HCT116 (cell line): Measurements from ENCODE around the gene C1QL4. TPM values are rescaled to one million over a fixed set of nuclear protein-coding genes. Genes with fewer than 3 reads are reported as not detected.

Experiments used
- ATAC-seq: fragments of 200-7000 bp; cut with Tn5 transposase; 2 replicates; pipeline ENCODE4 v1.9.1; 2020; ENCODE audit warnings: mild to moderate bottlenecking, moderate library complexity
- BruUV-seq: library from RNA; stranded (reverse); fragments of 400-500 nt; replicated peaks from 2 replicates; lab custom pipeline; 2021; lab: Mats Ljungman, UMichigan
- CTCF ChIA-PET: fragments of 300-600 bp; sonication (Branson Sonifier 250); formaldehyde crosslinking; loops from one replicate; lab custom pipeline; 2021; ENCODE audit warnings: antibody characterized with exemption; lab: Charles Lee
- POLR2A ChIA-PET: fragments of 300-600, 350-600 bp; sonication (Branson Sonifier 250); formaldehyde crosslinking; loops from one replicate; lab custom pipeline; 2021; ENCODE audit warnings: antibody characterized with exemption; lab: Charles Lee
- RAD21 ChIA-PET, 2 experiments: fragments of 300-600 bp; sonication (Branson Sonifier 250); formaldehyde crosslinking; loops; one replicate each; lab custom pipeline; 2023; ENCODE audit warnings: low total read pairs in 2 of 2; ENCODE audit not compliant: uncharacterized antibody in 2 of 2, unreplicated experiment in 2 of 2, low non-redundant PET in 1 of 2; lab: Charles Lee
- DNase-seq: peaks from one replicate; pipeline ENCODE4 v3.0.0-alpha.2; 2010; ENCODE audit warnings: low read depth, low spot score
- H2AFZ ChIP-seq: fragments of 200-600 bp; shearing (Covaris generic), sonication (generic); 2 replicates; pipeline ENCODE4 v1.6.1; 2017; ENCODE audit warnings: low read depth, mixed run types, mixed read lengths, antibody characterized with exemption, low read length; ENCODE audit not compliant: poor library complexity, severe bottlenecking
- H3K27ac ChIP-seq: 2 replicates; pipeline ENCODE4 v1.5.1; 2012; ENCODE audit warnings: low read depth, low read length
- H3K27me3 ChIP-seq: fragments of 200-600 bp; sonication (generic); 2 replicates; pipeline ENCODE4 v1.6.1; 2016; ENCODE audit warnings: mixed run types, low read length, mixed read lengths; ENCODE audit not compliant: insufficient read depth
- H3K36me3 ChIP-seq, 2 experiments: fragments of 200-500 bp in 1 of 2; fragments of 200-600 bp in 1 of 2; sonication (Bioruptor generic) in 1 of 2; sonication (generic) in 1 of 2; 2 replicates each; pipeline versions ENCODE4 v1.5.1 to v1.6.1; 2014 to 2016; ENCODE audit warnings: low read length in 2 of 2, inconsistent platforms in 1 of 2, mixed read lengths in 1 of 2, mixed run types in 1 of 2; ENCODE audit not compliant: insufficient read depth in 2 of 2, control insufficient read depth in 1 of 2
- H3K4me1 ChIP-seq, 2 experiments: fragments of 200-600 bp in 1 of 2; sonication (generic) in 1 of 2; 2 replicates each; pipeline versions ENCODE4 v1.5.1 to v1.6.1; 2012 to 2017; ENCODE audit warnings: low read length in 2 of 2, inconsistent platforms in 1 of 2, mild to moderate bottlenecking in 1 of 2, mixed read lengths in 1 of 2, mixed run types in 1 of 2, moderate library complexity in 1 of 2; ENCODE audit not compliant: insufficient read depth in 2 of 2, control insufficient read depth in 1 of 2
- H3K4me2 ChIP-seq: fragments of 200-600 bp; sonication (generic); 2 replicates; pipeline ENCODE4 v1.6.1; 2017; ENCODE audit warnings: mixed run types, low read length, mixed read lengths
- H3K4me3 ChIP-seq, 2 experiments: fragments of 200-600 bp in 1 of 2; sonication (generic) in 1 of 2; replicated peaks in 1 of 2; 2 replicates each; pipeline ENCODE4 v1.5.1; 2011 to 2016; ENCODE audit warnings: low read length in 2 of 2, control low read depth in 1 of 2, low read depth in 1 of 2, mild to moderate bottlenecking in 1 of 2, mixed read lengths in 1 of 2, mixed run types in 1 of 2
- H3K79me2 ChIP-seq: fragments of 200-600 bp; sonication (generic); 2 replicates; pipeline ENCODE4 v1.6.1; 2017; ENCODE audit warnings: mild to moderate bottlenecking, mixed run types, low read length, moderate library complexity, mixed read lengths; ENCODE audit not compliant: insufficient read depth
- H3K9ac ChIP-seq: fragments of 200-600 bp; sonication (generic); 2 replicates; pipeline ENCODE4 v1.6.1; 2016; ENCODE audit warnings: low read length, mixed read lengths
- H3K9me2 ChIP-seq: fragments of 200-600 bp; sonication (generic), shearing (Covaris generic); 2 replicates; pipeline ENCODE4 v1.6.1; 2017; ENCODE audit warnings: mixed run types, mild to moderate bottlenecking, moderate library complexity; ENCODE audit not compliant: insufficient read depth
- H3K9me3 ChIP-seq, 2 experiments: fragments of 200-500 bp in 1 of 2; fragments of 200-600 bp in 1 of 2; sonication (Bioruptor generic) in 1 of 2; sonication (generic) in 1 of 2; 2 replicates each; pipeline ENCODE4 v1.6.1; 2014 to 2017; ENCODE audit warnings: low read length in 2 of 2, mixed read lengths in 2 of 2, inconsistent platforms in 1 of 2, low read depth in 1 of 2, mild to moderate bottlenecking in 1 of 2, mixed run types in 1 of 2, moderate library complexity in 1 of 2; ENCODE audit not compliant: control insufficient read depth in 1 of 2, insufficient read depth in 1 of 2
- H4K20me1 ChIP-seq: fragments of 200-600 bp; sonication (generic), shearing (Covaris generic); 2 replicates; pipeline ENCODE4 v1.6.1; 2017; ENCODE audit warnings: mixed run types, mild to moderate bottlenecking, moderate library complexity; ENCODE audit not compliant: insufficient read depth
- CBX3 ChIP-seq: IDR thresholded peaks from 2 replicates; pipeline ENCODE4 v1.6.1; 2012; ENCODE audit warnings: low read depth
- CEBPB ChIP-seq: IDR thresholded peaks from 2 replicates; pipeline ENCODE4 v1.6.1; 2012; ENCODE audit warnings: low read depth
- ELF1 ChIP-seq: IDR thresholded peaks from 2 replicates; pipeline ENCODE4 v1.6.1; 2012; ENCODE audit warnings: low read depth, borderline replicate concordance
- EZH2 ChIP-seq: fragments of 200-600 bp; sonication (generic); IDR thresholded peaks from 2 replicates; pipeline ENCODE4 v1.6.1; 2017; ENCODE audit warnings: antibody characterized with exemption, mixed run types
- EZH2phosphoT487 ChIP-seq: fragments of 200-600 bp; IDR thresholded peaks from 2 replicates; pipeline ENCODE4 v1.6.1; 2018; ENCODE audit warnings: antibody characterized with exemption, borderline replicate concordance
- FOSL1 ChIP-seq: IDR thresholded peaks from 2 replicates; pipeline ENCODE4 v1.6.1; 2012; ENCODE audit warnings: low read depth
- JUND ChIP-seq: IDR thresholded peaks from 2 replicates; pipeline ENCODE4 v1.6.1; 2012
- POLR2A ChIP-seq: IDR thresholded peaks from 2 replicates; pipeline ENCODE4 v1.7.0; 2011; ENCODE audit warnings: borderline replicate concordance; ENCODE audit not compliant: insufficient read depth, insufficient read length; ENCODE audit errors: extremely low read depth
- POLR2AphosphoS5 ChIP-seq: IDR thresholded peaks from 2 replicates; pipeline ENCODE4 v1.6.1; 2011; ENCODE audit warnings: mild to moderate bottlenecking, low read depth, low read length, moderate library complexity
- RAD21 ChIP-seq: IDR thresholded peaks from 2 replicates; pipeline ENCODE4 v1.6.1; 2012; ENCODE audit warnings: low read depth, mild to moderate bottlenecking
- SIN3A ChIP-seq: IDR thresholded peaks from 2 replicates; pipeline ENCODE4 v1.6.1; 2012; ENCODE audit warnings: low read depth
- SP1 ChIP-seq: IDR thresholded peaks from 2 replicates; pipeline ENCODE4 v1.6.1; 2012; ENCODE audit warnings: low read depth
- SRF ChIP-seq: IDR thresholded peaks from 2 replicates; pipeline ENCODE4 v1.6.1; 2012; ENCODE audit warnings: low read depth
- YY1 ChIP-seq: IDR thresholded peaks from 2 replicates; pipeline ENCODE4 v1.6.1; 2011; ENCODE audit warnings: low read length, low read depth, moderate library complexity, mild to moderate bottlenecking; ENCODE audit not compliant: insufficient replicate concordance; ENCODE audit errors: extremely low read depth
- ZFX ChIP-seq: fragments of 450-650 bp; IDR thresholded peaks from 2 replicates; pipeline ENCODE4 v1.6.1; 2017
- intact Hi-C: fragments of 100-400 bp; cut with micrococcal nuclease; formaldehyde crosslinking; loops from 2 replicates; pipeline ENCODE4 v1.10.0; 2022
- total RNA-seq: library from RNA; stranded (reverse); gene quantifications from one replicate; pipeline ENCODE4 v1.2.1, GENCODE V29; 2021; ENCODE audit not compliant: unreplicated experiment
- TF ChIP-seq, protein P1 (sequence below), 3 experiments: fragments of 200-600 bp in 1 of 3; sonication (generic) in 1 of 3; IDR thresholded peaks in 2 of 3; conservative IDR thresholded peaks in 1 of 3; 2 replicates each; pipeline ENCODE4 v1.5.1; 2012 to 2017; ENCODE audit warnings: low read depth in 2 of 3, low read length in 2 of 3, antibody characterized with exemption in 1 of 3, borderline replicate concordance in 1 of 3, control low read depth in 1 of 3, mild to moderate bottlenecking in 1 of 3, mixed read lengths in 1 of 3, mixed run types in 1 of 3, moderate library complexity in 1 of 3; ENCODE audit not compliant: insufficient read depth in 1 of 3
- TF ChIP-seq, protein P2 (sequence below): IDR thresholded peaks from 2 replicates; pipeline ENCODE4 v1.6.1; 2012
- TF ChIP-seq, protein P3 (sequence below): IDR thresholded peaks from 2 replicates; pipeline ENCODE4 v1.6.1; 2011; ENCODE audit warnings: mild to moderate bottlenecking, low read length, moderate library complexity; ENCODE audit not compliant: insufficient replicate concordance; ENCODE audit errors: extremely low read depth
- TF ChIP-seq, protein P4 (sequence below): IDR thresholded peaks from 2 replicates; pipeline ENCODE4 v1.6.1; 2012
- TF ChIP-seq, protein P5 (sequence below): IDR thresholded peaks from 2 replicates; pipeline ENCODE4 v1.6.1; 2012; ENCODE audit warnings: low read depth

C1QL4 gene
- total RNA-seq, 1 experiment from 2014 or later = 8.1 TPM

DNA sequence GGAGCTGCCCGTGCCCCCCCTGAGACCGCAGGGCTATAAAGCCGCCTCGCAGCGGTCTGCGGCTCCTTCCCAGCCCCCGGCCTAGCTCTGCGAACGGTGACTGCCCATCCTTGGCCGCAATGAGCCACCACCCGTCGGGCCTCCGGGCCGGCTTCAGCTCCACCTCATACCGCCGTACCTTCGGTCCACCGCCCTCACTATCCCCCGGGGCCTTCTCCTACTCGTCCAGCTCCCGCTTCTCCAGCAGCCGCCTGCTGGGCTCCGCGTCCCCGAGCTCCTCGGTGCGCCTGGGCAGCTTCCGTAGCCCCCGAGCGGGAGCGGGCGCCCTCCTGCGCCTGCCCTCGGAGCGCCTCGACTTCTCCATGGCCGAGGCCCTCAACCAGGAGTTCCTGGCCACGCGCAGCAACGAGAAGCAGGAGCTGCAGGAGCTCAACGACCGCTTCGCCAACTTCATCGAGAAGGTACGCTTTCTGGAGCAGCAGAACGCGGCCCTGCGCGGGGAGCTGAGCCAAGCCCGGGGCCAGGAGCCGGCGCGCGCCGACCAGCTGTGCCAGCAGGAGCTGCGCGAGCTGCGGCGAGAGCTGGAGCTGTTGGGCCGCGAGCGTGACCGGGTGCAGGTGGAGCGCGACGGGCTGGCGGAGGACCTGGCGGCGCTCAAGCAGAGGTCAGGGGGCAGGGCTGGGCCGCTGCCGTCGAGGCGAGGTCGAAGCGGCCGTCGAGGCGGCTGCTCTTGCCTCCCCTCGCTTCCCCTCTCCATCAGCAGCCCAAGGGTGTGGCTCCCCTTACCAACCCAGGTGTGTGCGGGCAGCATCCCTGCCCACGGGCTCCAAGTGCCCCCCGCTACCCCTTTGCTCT is 41.7 kb downstream of the C1QL4 start, which contains the start of gene PRPH:
Gene PRPH (plus strand): TSS at position 66 of the 855 bp plus-strand sequence. CDS start 54 bp downstream, at position 120.
- no TSS peak for BruUV-seq
- Histone ChIP-seq H3K27me3 (no peaks in the 10 kb centered on the region), H3K36me3 (no peaks in the 10 kb centered on the region), H3K9me3 (no peaks in the 10 kb centered on the region), H3K4me2 (no peak within 1 kb of the TSS), H2AFZ (no peak within 1 kb of the TSS), H3K9ac (no peak within 1 kb of the TSS), H3K4me1 (peaks cover 10 to 35% of the 10 kb centered on the region in 2 experiments; a peak in 3 of 4 replicates), H4K20me1 (no peaks in the 10 kb centered on the region), H3K9me2 (no peaks in the 10 kb centered on the region), H3K79me2 (no peaks in the 10 kb centered on the region), H3K4me3 (no peak within 1 kb of the TSS), H3K27ac (no peak within 1 kb of the TSS; the same call in 1 of the 2 replicates)
- ChIA-PET POLR2A (interaction anchor here (1.6 kb wide), 1 partner anchor 36 kb away, joined by 3 read pairs; no protein-coding TSS in a partner anchor), CTCF (interaction anchor here (0.6 to 4.5 kb wide), 5 partner anchors 8 to 163 kb away, joined by 3 to 23 read pairs (median 3); no protein-coding TSS in a partner anchor), RAD21 (no interaction called here)
- no peak for ATAC-seq
- DNase-seq = no peak
- TF ChIP-seq POLR2A = no peak
- TF ChIP-seq FOSL1 = no peak
- TF ChIP-seq, protein P1, sequence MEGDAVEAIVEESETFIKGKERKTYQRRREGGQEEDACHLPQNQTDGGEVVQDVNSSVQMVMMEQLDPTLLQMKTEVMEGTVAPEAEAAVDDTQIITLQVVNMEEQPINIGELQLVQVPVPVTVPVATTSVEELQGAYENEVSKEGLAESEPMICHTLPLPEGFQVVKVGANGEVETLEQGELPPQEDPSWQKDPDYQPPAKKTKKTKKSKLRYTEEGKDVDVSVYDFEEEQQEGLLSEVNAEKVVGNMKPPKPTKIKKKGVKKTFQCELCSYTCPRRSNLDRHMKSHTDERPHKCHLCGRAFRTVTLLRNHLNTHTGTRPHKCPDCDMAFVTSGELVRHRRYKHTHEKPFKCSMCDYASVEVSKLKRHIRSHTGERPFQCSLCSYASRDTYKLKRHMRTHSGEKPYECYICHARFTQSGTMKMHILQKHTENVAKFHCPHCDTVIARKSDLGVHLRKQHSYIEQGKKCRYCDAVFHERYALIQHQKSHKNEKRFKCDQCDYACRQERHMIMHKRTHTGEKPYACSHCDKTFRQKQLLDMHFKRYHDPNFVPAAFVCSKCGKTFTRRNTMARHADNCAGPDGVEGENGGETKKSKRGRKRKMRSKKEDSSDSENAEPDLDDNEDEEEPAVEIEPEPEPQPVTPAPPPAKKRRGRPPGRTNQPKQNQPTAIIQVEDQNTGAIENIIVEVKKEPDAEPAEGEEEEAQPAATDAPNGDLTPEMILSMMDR (IDR thresholded peaks at IDR 0.05 in 2 of 3, conservative IDR thresholded peaks at IDR 0.05 in 1 of 3; ENCODE audit: borderline replicate concordance in 1 of 3, insufficient read depth in 1 of 3, low read depth in 2 of 3, low read length in 2 of 3) = no peak
- TF ChIP-seq, protein P2, sequence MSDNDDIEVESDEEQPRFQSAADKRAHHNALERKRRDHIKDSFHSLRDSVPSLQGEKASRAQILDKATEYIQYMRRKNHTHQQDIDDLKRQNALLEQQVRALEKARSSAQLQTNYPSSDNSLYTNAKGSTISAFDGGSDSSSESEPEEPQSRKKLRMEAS = no peak
- no peak for TF ChIP-seq EZH2phosphoT487
- TF ChIP-seq YY1 = no peak
- TF ChIP-seq SP1 = no peak
- TF ChIP-seq EZH2 = no peak
- no peak for TF ChIP-seq ZFX
- TF ChIP-seq, protein P3, sequence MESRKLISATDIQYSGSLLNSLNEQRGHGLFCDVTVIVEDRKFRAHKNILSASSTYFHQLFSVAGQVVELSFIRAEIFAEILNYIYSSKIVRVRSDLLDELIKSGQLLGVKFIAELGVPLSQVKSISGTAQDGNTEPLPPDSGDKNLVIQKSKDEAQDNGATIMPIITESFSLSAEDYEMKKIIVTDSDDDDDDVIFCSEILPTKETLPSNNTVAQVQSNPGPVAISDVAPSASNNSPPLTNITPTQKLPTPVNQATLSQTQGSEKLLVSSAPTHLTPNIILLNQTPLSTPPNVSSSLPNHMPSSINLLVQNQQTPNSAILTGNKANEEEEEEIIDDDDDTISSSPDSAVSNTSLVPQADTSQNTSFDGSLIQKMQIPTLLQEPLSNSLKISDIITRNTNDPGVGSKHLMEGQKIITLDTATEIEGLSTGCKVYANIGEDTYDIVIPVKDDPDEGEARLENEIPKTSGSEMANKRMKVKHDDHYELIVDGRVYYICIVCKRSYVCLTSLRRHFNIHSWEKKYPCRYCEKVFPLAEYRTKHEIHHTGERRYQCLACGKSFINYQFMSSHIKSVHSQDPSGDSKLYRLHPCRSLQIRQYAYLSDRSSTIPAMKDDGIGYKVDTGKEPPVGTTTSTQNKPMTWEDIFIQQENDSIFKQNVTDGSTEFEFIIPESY = no peak
- TF ChIP-seq SRF = no peak
- no peak for TF ChIP-seq JUND
- TF ChIP-seq POLR2AphosphoS5 = no peak
- no peak for TF ChIP-seq SIN3A
- TF ChIP-seq, protein P4, sequence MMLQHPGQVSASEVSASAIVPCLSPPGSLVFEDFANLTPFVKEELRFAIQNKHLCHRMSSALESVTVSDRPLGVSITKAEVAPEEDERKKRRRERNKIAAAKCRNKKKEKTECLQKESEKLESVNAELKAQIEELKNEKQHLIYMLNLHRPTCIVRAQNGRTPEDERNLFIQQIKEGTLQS = no peak
- no peak for TF ChIP-seq ELF1
- no peak for TF ChIP-seq RAD21
- TF ChIP-seq CBX3 = no peak
- TF ChIP-seq, protein P5, sequence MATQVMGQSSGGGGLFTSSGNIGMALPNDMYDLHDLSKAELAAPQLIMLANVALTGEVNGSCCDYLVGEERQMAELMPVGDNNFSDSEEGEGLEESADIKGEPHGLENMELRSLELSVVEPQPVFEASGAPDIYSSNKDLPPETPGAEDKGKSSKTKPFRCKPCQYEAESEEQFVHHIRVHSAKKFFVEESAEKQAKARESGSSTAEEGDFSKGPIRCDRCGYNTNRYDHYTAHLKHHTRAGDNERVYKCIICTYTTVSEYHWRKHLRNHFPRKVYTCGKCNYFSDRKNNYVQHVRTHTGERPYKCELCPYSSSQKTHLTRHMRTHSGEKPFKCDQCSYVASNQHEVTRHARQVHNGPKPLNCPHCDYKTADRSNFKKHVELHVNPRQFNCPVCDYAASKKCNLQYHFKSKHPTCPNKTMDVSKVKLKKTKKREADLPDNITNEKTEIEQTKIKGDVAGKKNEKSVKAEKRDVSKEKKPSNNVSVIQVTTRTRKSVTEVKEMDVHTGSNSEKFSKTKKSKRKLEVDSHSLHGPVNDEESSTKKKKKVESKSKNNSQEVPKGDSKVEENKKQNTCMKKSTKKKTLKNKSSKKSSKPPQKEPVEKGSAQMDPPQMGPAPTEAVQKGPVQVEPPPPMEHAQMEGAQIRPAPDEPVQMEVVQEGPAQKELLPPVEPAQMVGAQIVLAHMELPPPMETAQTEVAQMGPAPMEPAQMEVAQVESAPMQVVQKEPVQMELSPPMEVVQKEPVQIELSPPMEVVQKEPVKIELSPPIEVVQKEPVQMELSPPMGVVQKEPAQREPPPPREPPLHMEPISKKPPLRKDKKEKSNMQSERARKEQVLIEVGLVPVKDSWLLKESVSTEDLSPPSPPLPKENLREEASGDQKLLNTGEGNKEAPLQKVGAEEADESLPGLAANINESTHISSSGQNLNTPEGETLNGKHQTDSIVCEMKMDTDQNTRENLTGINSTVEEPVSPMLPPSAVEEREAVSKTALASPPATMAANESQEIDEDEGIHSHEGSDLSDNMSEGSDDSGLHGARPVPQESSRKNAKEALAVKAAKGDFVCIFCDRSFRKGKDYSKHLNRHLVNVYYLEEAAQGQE = no peak
- no peak for TF ChIP-seq CEBPB
- intact Hi-C loops = no loop called here
